Lung (tissue), 12 donors: ENCODE measurements around the gene CDK5RAP3. TPM values are rescaled to one million over a fixed set of nuclear protein-coding genes. Genes with fewer than 3 reads are reported as not detected.

Experiments used
- ATAC-seq: fragments of 200-7000 bp; cut with Tn5 transposase; one replicate; pipeline ENCODE4 v1.9.1; 2020; ENCODE audit warnings: moderate number of reproducible peaks; ENCODE audit not compliant: insufficient read depth, low FRiP score
- DNase-seq, 3 donors: peaks; one replicate each; pipeline ENCODE4 v3.0.0-alpha.2; 2013 to 2017
- H3K27ac ChIP-seq, 2 donors: one replicate each; pipeline ENCODE4 v1.5.1; 2013; ENCODE audit warnings: mild to moderate bottlenecking in 2 of 2, moderate library complexity in 2 of 2, control low read depth in 1 of 2, inconsistent platforms in 1 of 2, low read depth in 1 of 2, low read length in 1 of 2
- H3K27me3 ChIP-seq, 3 donors: one replicate each; pipeline ENCODE4 v1.5.1; 2013; ENCODE audit warnings: low read length in 2 of 3; ENCODE audit not compliant: control insufficient read depth in 3 of 3, insufficient read depth in 3 of 3
- H3K36me3 ChIP-seq, 4 donors: one replicate each; pipeline ENCODE4 v1.5.1; 2013; ENCODE audit warnings: low read length in 4 of 4, mild to moderate bottlenecking in 1 of 4, moderate library complexity in 1 of 4; ENCODE audit not compliant: control insufficient read depth in 4 of 4, insufficient read depth in 4 of 4
- H3K4me1 ChIP-seq, 5 donors: one replicate each; pipeline ENCODE4 v1.5.1; 2013; ENCODE audit warnings: low read length in 5 of 5, mild to moderate bottlenecking in 2 of 5, moderate library complexity in 1 of 5; ENCODE audit not compliant: control insufficient read depth in 5 of 5, insufficient read depth in 5 of 5
- H3K4me3 ChIP-seq: one replicate; pipeline ENCODE4 v1.5.1; 2013; ENCODE audit warnings: mild to moderate bottlenecking, control low read depth, moderate library complexity
- H3K9ac ChIP-seq, 2 donors: one replicate each; pipeline ENCODE4 v1.5.1; 2013; ENCODE audit warnings: low read length in 2 of 2, control low read depth in 1 of 2; ENCODE audit not compliant: insufficient read depth in 1 of 2
- H3K9me3 ChIP-seq, 4 donors: one replicate each; pipeline ENCODE4 v1.5.1; 2013; ENCODE audit warnings: low read length in 3 of 4, mild to moderate bottlenecking in 1 of 4, moderate library complexity in 1 of 4; ENCODE audit not compliant: control insufficient read depth in 4 of 4, insufficient read depth in 3 of 4
- WGBS, 2 donors: extraction: QIAGEN DNeasy Blood & Tissue Kit; methylation state at CpG; one replicate each; pipeline ENCODE4 v1.1.7; 2013; 5-methylcytosine and 5-hydroxymethylcytosine counted together
- polyA plus RNA-seq, 2 donors: library from polyadenylated mRNA; stranded (reverse); fragments of 200-250 nt; gene quantifications; one replicate each; pipeline ENCODE4 v1.2.1, GENCODE V29; 2013
- total RNA-seq, 2 donors: library from RNA; depleted of rRNA in 1 of 2; stranded (reverse); fragments of >200 nt in 1 of 2; gene quantifications; one replicate each; pipeline ENCODE4 v1.2.1, GENCODE V29; 2014 to 2021
- TF ChIP-seq, protein P1 (sequence below): IDR thresholded peaks from 2 replicates; pipeline ENCODE4 v1.5.1; 2012; ENCODE audit warnings: mild to moderate bottlenecking; ENCODE audit errors: control extremely low read depth, extremely low read depth
- donor health status: control.
- donor health status: control.
- donor health status: Bipolar disorder and iron deficiency.
- donor health status: healthy.
- donor health status: DM: yes; HTN: yes; CAD: no.

Gene CDK5RAP3
- total and polyA plus RNA-seq, 4 donors, result 129 to 212 (median 153) TPM

DNA sequence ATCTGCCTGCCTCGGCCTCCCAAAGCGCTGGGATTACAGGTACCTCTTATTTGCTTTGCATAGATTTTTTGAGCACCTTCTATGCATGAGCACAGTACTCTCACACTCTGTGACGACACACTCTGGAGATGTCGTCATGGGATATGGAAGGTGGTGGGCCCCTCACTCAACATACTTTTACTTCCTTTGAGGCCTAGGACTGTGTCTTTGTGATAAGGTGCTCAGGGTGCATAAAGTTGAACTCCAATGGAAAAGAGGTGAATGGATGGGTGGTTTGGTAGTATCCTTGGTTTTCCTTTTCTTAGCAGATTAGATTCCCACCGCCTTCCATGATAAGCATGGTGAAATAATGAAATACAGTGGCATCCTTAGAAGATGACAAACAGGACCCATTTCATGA lies 6.1 kb upstream of the CDK5RAP3 start:
- no peaks in the 10 kb centered on the region for H3K27me3 ChIP-seq

DNA sequence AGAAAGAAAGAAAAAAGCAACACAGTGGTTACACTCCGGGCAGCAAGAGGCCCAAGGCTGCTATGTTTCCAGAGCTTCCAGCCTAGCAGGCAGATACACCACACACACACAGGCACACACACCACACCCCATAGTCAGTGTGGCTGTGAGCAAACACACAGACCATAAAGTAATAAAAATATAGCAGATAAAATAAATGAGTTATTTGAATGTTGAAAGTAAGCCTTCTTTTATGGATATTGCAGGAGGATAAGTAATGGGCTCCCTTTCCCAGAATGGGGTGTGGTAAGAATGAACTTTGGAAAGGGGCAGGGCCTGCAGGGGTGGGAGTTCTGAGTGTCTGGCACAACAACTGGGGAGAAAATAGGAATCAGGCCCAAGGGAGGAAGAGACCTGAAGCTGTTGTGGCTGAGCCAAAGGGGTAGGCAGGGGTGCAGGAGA lies 4.8 kb upstream of the CDK5RAP3 start:
- no peaks in the 10 kb centered on the region for H3K9me3 ChIP-seq

More for the DNA sequence above, 6.1 kb upstream of the CDK5RAP3 start:
- DNase-seq, result no peak
- peaks cover 0 to 3% (median 0%) of the 10 kb centered on the region in 5 donors for H3K4me1 ChIP-seq
- H3K4me3 ChIP-seq, result no peak overlapping the region
- WGBS, 2 donors, result 88 to 90% methylated on average over 5 of the region's 5 CpGs
- no peak overlapping the region for H3K9ac ChIP-seq
- H3K9me3 ChIP-seq, result no peaks in the 10 kb centered on the region
- ATAC-seq, result no peak
- TF ChIP-seq, protein P1, sequence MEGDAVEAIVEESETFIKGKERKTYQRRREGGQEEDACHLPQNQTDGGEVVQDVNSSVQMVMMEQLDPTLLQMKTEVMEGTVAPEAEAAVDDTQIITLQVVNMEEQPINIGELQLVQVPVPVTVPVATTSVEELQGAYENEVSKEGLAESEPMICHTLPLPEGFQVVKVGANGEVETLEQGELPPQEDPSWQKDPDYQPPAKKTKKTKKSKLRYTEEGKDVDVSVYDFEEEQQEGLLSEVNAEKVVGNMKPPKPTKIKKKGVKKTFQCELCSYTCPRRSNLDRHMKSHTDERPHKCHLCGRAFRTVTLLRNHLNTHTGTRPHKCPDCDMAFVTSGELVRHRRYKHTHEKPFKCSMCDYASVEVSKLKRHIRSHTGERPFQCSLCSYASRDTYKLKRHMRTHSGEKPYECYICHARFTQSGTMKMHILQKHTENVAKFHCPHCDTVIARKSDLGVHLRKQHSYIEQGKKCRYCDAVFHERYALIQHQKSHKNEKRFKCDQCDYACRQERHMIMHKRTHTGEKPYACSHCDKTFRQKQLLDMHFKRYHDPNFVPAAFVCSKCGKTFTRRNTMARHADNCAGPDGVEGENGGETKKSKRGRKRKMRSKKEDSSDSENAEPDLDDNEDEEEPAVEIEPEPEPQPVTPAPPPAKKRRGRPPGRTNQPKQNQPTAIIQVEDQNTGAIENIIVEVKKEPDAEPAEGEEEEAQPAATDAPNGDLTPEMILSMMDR, result no peak
- no peak overlapping the region for H3K27ac ChIP-seq
- H3K36me3 ChIP-seq, result no peaks in the 10 kb centered on the region

DNA sequence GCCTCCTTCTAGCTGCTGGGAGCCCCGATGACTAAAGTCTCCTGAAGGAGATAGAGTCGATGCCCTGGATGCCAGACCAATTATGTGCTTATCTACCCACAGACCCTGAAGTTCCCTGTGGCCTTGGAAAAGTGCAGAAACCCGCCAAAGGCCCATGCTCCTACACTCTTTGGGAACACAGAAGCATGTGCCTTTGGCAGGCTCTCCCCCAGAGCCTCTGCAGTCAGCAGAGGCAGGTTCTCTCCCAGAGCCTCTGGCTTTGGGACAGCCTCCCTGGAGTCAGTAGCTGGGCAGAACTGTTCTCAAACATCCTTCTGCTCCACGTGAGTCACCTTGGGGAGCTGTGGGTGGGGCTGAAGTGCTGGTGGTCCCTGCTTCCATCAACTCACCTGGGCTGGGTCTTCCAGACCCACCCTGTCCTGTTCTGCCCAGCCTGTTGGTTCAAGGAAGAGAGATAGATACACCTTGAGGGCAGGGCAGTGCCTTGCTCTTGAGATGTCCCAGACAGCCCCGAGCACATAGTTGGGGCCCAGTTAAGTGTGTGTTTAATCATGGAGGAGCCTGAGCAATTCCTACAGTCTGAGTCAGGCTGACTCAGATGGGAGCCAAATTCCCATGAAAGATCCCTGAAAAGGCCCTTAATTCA lies 3.2 kb upstream of the CDK5RAP3 start:
- Histone ChIP-seq H3K9ac (no peak overlapping the region), H3K4me1 (peaks cover 0 to 18% (median 4%) of the 10 kb centered on the region in 5 donors), H3K36me3 (no peaks in the 10 kb centered on the region), H3K27ac (no peak overlapping the region), H3K4me3 (no peak overlapping the region), H3K9me3 (no peaks in the 10 kb centered on the region), H3K27me3 (no peaks in the 10 kb centered on the region)
- ATAC-seq, result no peak
- WGBS, 2 donors, result 56 to 64% methylated on average over 5 of the region's 5 CpGs
- TF ChIP-seq, protein P1, result no peak
- no peak for DNase-seq

More for the DNA sequence above, 4.8 kb upstream of the CDK5RAP3 start:
- Histone ChIP-seq H3K27me3 (no peaks in the 10 kb centered on the region), H3K9ac (no peak overlapping the region), H3K27ac (no peak overlapping the region), H3K4me1 (peaks cover 0 to 5% (median 3%) of the 10 kb centered on the region in 5 donors), H3K36me3 (no peaks in the 10 kb centered on the region), H3K4me3 (no peak overlapping the region)
- TF ChIP-seq, protein P1, result no peak
- 59 to 95% methylated on average over 1 of the region's 1 CpG for WGBS, 2 donors
- ATAC-seq (no peak), DNase-seq (no peak)
